SK-N-SH (cell line): ENCODE data around the gene CSPG4. TPM values are rescaled to one million over a fixed set of nuclear protein-coding genes. Genes with fewer than 3 reads are reported as not detected.
"Not testable (repeated sequence)": the region's sequence is repeated elsewhere in the genome, so short reads cannot be mapped to it uniquely, and the experiment has no call there.

Source experiments
- CTCF ChIA-PET: fragments of 300-600, 350-600 bp; formaldehyde crosslinking; extraction: SDS; loops from one replicate; lab custom pipeline; 2021; lab: Yijun Ruan, JAX
- POLR2A ChIA-PET: fragments of 350-600 bp; sonication (Branson Sonifier 250); formaldehyde crosslinking; extraction: SDS; loops from one replicate; lab custom pipeline; 2020; ENCODE audit warnings: antibody characterized with exemption, inconsistent platforms; lab: Yijun Ruan, JAX
- DNase-seq: peaks from one replicate; pipeline ENCODE4 v3.0.0; 2012
- H2AFZ ChIP-seq: fragments of 200-600 bp; sonication (generic); 2 replicates; pipeline ENCODE4 v1.8.1; 2016; ENCODE audit warnings: antibody characterized with exemption, mild to moderate bottlenecking, low read depth
- H3F3A ChIP-seq: fragments of 200-600 bp; sonication (generic); replicated peaks from 2 replicates; pipeline ENCODE3; 2016; ENCODE audit warnings: antibody characterized with exemption, mild to moderate bottlenecking; ENCODE audit not compliant: insufficient read depth
- H3K27ac ChIP-seq, 2 experiments: fragments of 200-500 bp in 1 of 2; fragments of 200-600 bp in 1 of 2; sonication (Bioruptor generic) in 1 of 2; sonication (generic), shearing (Covaris generic) in 1 of 2; 2 replicates each; pipeline versions ENCODE4 v1.5.1 to v1.6.1; 2014 to 2016; ENCODE audit warnings: low read depth in 2 of 2, inconsistent platforms in 1 of 2, low read length in 1 of 2, mild to moderate bottlenecking in 1 of 2, mixed read lengths in 1 of 2
- H3K27me3 ChIP-seq: fragments of 200-600 bp; sonication (generic), shearing (Covaris generic); 2 replicates; pipeline ENCODE4 v1.6.1; 2016; ENCODE audit warnings: mixed run types; ENCODE audit not compliant: insufficient read depth
- H3K36me3 ChIP-seq, 2 experiments: fragments of 200-500 bp in 1 of 2; fragments of 200-600 bp in 1 of 2; sonication (Bioruptor generic) in 1 of 2; sonication (generic) in 1 of 2; replicated peaks in 1 of 2; 2 replicates each; pipeline versions ENCODE3 to v1.5.1; 2014 to 2016; ENCODE audit warnings: low read length in 1 of 2, mild to moderate bottlenecking in 1 of 2; ENCODE audit not compliant: insufficient read depth in 2 of 2, control insufficient read depth in 1 of 2
- H3K4me1 ChIP-seq, 2 experiments: fragments of 200-500 bp in 1 of 2; fragments of 200-600 bp in 1 of 2; sonication (Bioruptor generic) in 1 of 2; sonication (generic), shearing (Covaris generic) in 1 of 2; 2 replicates each; pipeline versions ENCODE4 v1.5.1 to v1.6.1; 2014 to 2016; ENCODE audit warnings: low read depth in 1 of 2, low read length in 1 of 2, mixed run types in 1 of 2; ENCODE audit not compliant: insufficient read depth in 2 of 2, control insufficient read depth in 1 of 2
- H3K4me2 ChIP-seq: fragments of 200-600 bp; sonication (generic), shearing (Covaris generic); 2 replicates; pipeline ENCODE4 v1.6.1; 2017; ENCODE audit warnings: mixed run types
- H3K4me3 ChIP-seq, 2 experiments: fragments of 200-500 bp in 1 of 2; fragments of 200-600 bp in 1 of 2; sonication (Bioruptor generic) in 1 of 2; sonication (generic), shearing (Covaris generic) in 1 of 2; 2 replicates each; pipeline versions ENCODE4 v1.5.1 to v1.8.1; 2014 to 2016; ENCODE audit warnings: low read depth in 2 of 2, inconsistent platforms in 1 of 2, low read length in 1 of 2, mild to moderate bottlenecking in 1 of 2, mixed read lengths in 1 of 2, moderate library complexity in 1 of 2
- H3K79me2 ChIP-seq: fragments of 200-600 bp; sonication (generic); 2 replicates; pipeline ENCODE4 v1.8.1; 2017; ENCODE audit warnings: mild to moderate bottlenecking; ENCODE audit not compliant: insufficient read depth
- H3K9ac ChIP-seq: fragments of 200-600 bp; sonication (generic); 2 replicates; pipeline ENCODE4 v1.6.1; 2017; ENCODE audit warnings: mixed run types
- H3K9me2 ChIP-seq: fragments of 200-600 bp; sonication (generic); 2 replicates; pipeline ENCODE4 v1.6.1; 2017; ENCODE audit warnings: mixed run types
- H3K9me3 ChIP-seq: fragments of 200-600 bp; sonication (generic); 2 replicates; pipeline ENCODE4 v1.6.1; 2017; ENCODE audit warnings: mixed run types, mild to moderate bottlenecking, moderate library complexity
- H4K20me1 ChIP-seq: fragments of 200-600 bp; sonication (generic); 2 replicates; pipeline ENCODE4 v1.6.1; 2017; ENCODE audit warnings: mild to moderate bottlenecking, mixed run types; ENCODE audit not compliant: insufficient read depth
- CHD2 ChIP-seq: fragments of 150-350 bp; IDR thresholded peaks from 2 replicates; pipeline ENCODE4 v1.6.1; 2018; ENCODE audit warnings: low read length; ENCODE audit not compliant: partially characterized antibody
- EZH2phosphoT487 ChIP-seq: fragments of 200-600 bp; sonication (generic); IDR thresholded peaks from 2 replicates; pipeline ENCODE4 v1.6.1; 2017; ENCODE audit warnings: low read depth, mixed run types, mild to moderate bottlenecking, antibody characterized with exemption, moderate library complexity, borderline replicate concordance
- FOXJ3 ChIP-seq: sonication (generic); formaldehyde crosslinking; IDR thresholded peaks from 2 replicates; pipeline ENCODE4 v1.5.1; 2020; ENCODE audit warnings: mild to moderate bottlenecking, missing genetic modification reagents
- JUND ChIP-seq: IDR thresholded peaks from 2 replicates; pipeline ENCODE4 v1.4.0; 2012
- MEF2A ChIP-seq: IDR thresholded peaks from 2 replicates; pipeline ENCODE4 v1.4.0; 2012; ENCODE audit warnings: low read depth, borderline replicate concordance
- MXI1 ChIP-seq: IDR thresholded peaks from 2 replicates; pipeline ENCODE4 v1.6.1; 2012; ENCODE audit warnings: mild to moderate bottlenecking, low read depth, low read length, improper control_type of control experiment
- NRF1 ChIP-seq: IDR thresholded peaks from 2 replicates; pipeline ENCODE4 v1.6.1; 2012; ENCODE audit warnings: low read depth, mild to moderate bottlenecking, low read length
- RAD21 ChIP-seq: IDR thresholded peaks from 2 replicates; pipeline ENCODE4 v1.6.1; 2012; ENCODE audit warnings: mild to moderate bottlenecking, low read length
- REST ChIP-seq: IDR thresholded peaks from 2 replicates; pipeline ENCODE4 v1.6.1; 2012; ENCODE audit warnings: mild to moderate bottlenecking, low read depth, low read length, moderate library complexity
- RXRA ChIP-seq: IDR thresholded peaks from 2 replicates; pipeline ENCODE4 v1.4.0; 2012; ENCODE audit warnings: low read depth, mild to moderate bottlenecking, borderline replicate concordance
- SIN3A ChIP-seq: IDR thresholded peaks from 2 replicates; pipeline ENCODE4 v1.6.1; 2012; ENCODE audit warnings: low read depth, mild to moderate bottlenecking, low read length, moderate library complexity, borderline replicate concordance
- TCF12 ChIP-seq: IDR thresholded peaks from 2 replicates; pipeline ENCODE4 v1.4.0; 2012
- USF1 ChIP-seq: IDR thresholded peaks from 2 replicates; pipeline ENCODE4 v1.4.0; 2012; ENCODE audit warnings: low read depth, borderline replicate concordance
- YY1 ChIP-seq: IDR thresholded peaks from 2 replicates; pipeline ENCODE4 v1.4.0; 2012; ENCODE audit warnings: low read depth, mild to moderate bottlenecking
- ZBTB33 ChIP-seq: IDR thresholded peaks from 2 replicates; pipeline ENCODE4 v1.4.0; 2012; ENCODE audit warnings: low read depth, borderline replicate concordance
- WGBS: methylation state at CpG from one replicate; pipeline ENCODE4 v1.1.6; 2017; ENCODE audit warnings: low lambda C conversion rate; 5-methylcytosine and 5-hydroxymethylcytosine counted together
- polyA plus RNA-seq, 3 experiments: library from polyadenylated mRNA; depleted of rRNA; stranded (reverse); fragments of >200 nt; gene quantifications; 2 replicates each; pipeline ENCODE4 v1.2.3, GENCODE V29; 2012
- TF ChIP-seq, protein P1 (sequence below): fragments of 150-350 bp; IDR thresholded peaks from 2 replicates; pipeline ENCODE4 v1.6.1; 2017; ENCODE audit warnings: antibody characterized with exemption, low read length, low read depth, borderline replicate concordance
- TF ChIP-seq, protein P2 (sequence below): fragments of 200-600 bp; sonication (generic); IDR thresholded peaks from 2 replicates; pipeline ENCODE4 v1.6.1; 2017; ENCODE audit warnings: antibody characterized with exemption, mild to moderate bottlenecking, moderate library complexity

The CSPG4 gene
- polyA plus RNA-seq, 1 of the 3 experiments (the other 2 are of a cell fraction), result 0.35 TPM

DNA sequence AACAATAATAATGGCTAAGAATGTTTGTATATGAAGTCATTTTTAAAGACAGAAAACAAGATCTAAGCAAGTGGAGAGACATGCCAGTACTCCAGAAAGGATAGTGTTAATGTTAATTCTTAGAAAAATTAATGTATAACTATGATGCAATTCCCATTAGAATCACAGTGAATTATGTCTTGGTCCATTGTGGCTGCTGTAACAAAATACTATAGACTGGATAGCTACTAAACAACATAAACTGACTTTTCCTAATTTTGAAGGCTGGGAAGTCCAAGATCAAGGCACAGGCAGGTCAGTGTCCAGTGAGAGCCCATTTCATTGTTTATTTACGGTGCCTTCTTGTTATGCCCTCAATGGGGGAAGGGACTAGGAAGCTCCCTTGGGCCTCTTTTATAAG is 32.7 kb upstream of the CSPG4 start:
- Histone ChIP-seq H3F3A (no peaks in the 10 kb centered on the region), H3K9ac (no peak overlapping the region), H3K4me1 (no peaks in the 10 kb centered on the region), H3K9me3 (no peaks in the 10 kb centered on the region), H3K79me2 (no peaks in the 10 kb centered on the region), H3K9me2 (no peaks in the 10 kb centered on the region), H3K36me3 (no peaks in the 10 kb centered on the region), H2AFZ (no peak overlapping the region), H3K27ac (no peak overlapping the region), H3K4me2 (no peak overlapping the region), H4K20me1 (no peaks in the 10 kb centered on the region), H3K27me3 (no peaks in the 10 kb centered on the region; the same call in none of the 2 replicates), H3K4me3 (no peak overlapping the region)
- ChIA-PET POLR2A (no interaction called here), CTCF (interaction anchor here (1.1 to 1.7 kb wide), 2 partner anchors 12 to 57 kb away, joined by 4 to 6 read pairs; no protein-coding TSS in a partner anchor)
- TF ChIP-seq NRF1 (no peak), TCF12 (no peak), REST (no peak), MXI1 (no peak), MEF2A (no peak), JUND (no peak), USF1 (no peak), CHD2 (no peak), RXRA (no peak), ZBTB33 (no peak), SIN3A (no peak), FOXJ3 (CRISPR knock-in tag) (no peak), EZH2phosphoT487 (no peak), YY1 (no peak), RAD21 (no peak)
- TF ChIP-seq, protein P1, sequence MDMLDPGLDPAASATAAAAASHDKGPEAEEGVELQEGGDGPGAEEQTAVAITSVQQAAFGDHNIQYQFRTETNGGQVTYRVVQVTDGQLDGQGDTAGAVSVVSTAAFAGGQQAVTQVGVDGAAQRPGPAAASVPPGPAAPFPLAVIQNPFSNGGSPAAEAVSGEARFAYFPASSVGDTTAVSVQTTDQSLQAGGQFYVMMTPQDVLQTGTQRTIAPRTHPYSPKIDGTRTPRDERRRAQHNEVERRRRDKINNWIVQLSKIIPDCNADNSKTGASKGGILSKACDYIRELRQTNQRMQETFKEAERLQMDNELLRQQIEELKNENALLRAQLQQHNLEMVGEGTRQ, result no peak
- TF ChIP-seq, protein P2, sequence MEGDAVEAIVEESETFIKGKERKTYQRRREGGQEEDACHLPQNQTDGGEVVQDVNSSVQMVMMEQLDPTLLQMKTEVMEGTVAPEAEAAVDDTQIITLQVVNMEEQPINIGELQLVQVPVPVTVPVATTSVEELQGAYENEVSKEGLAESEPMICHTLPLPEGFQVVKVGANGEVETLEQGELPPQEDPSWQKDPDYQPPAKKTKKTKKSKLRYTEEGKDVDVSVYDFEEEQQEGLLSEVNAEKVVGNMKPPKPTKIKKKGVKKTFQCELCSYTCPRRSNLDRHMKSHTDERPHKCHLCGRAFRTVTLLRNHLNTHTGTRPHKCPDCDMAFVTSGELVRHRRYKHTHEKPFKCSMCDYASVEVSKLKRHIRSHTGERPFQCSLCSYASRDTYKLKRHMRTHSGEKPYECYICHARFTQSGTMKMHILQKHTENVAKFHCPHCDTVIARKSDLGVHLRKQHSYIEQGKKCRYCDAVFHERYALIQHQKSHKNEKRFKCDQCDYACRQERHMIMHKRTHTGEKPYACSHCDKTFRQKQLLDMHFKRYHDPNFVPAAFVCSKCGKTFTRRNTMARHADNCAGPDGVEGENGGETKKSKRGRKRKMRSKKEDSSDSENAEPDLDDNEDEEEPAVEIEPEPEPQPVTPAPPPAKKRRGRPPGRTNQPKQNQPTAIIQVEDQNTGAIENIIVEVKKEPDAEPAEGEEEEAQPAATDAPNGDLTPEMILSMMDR, result no peak
- 67% methylated on average over 1 of the region's 1 CpG for WGBS
- DNase-seq, result no peak

DNA sequence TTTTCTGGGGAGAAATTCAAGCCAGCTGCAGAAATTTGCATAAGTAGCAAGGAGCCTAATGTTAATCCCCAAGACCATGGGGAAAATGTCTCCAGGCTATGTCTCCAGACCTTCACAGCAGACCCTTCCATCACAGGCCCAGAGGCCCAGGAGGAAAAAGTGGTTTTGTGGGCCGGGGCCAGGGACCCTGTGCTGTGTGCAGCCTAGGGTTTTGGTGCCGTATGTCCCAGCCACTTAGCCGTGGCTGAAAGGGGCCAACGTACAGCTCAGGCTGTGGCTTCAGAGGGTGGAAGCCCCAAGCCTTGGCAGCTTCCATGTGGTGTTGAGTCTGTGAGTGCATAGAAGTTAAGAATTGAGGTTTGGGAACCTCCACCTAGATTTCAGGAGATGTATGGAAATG is 29.7 kb upstream of the CSPG4 start:
- H3F3A ChIP-seq, H3K4me2 ChIP-seq, H3K79me2 ChIP-seq, H3K27me3 ChIP-seq, H4K20me1 ChIP-seq, H3K27ac ChIP-seq, POLR2A ChIA-PET, H2AFZ ChIP-seq, H3K4me3 ChIP-seq, DNase-seq, H3K36me3 ChIP-seq, H3K9me2 ChIP-seq, H3K9me3 ChIP-seq, H3K9ac ChIP-seq: not testable (repeated sequence)
- CTCF ChIA-PET, result interaction anchor here (1.6 kb wide), 1 partner anchor 13 kb away, joined by 4 read pairs; no protein-coding TSS in a partner anchor
- 60% methylated on average over 4 of the region's 4 CpGs for WGBS
- H3K4me1 ChIP-seq, result peaks cover 0 to 12% of the 10 kb centered on the region in 2 experiments; a peak in 1 of 4 replicates
